ENCODE data around the gene RAB26. TPM values are rescaled to one million over a fixed set of nuclear protein-coding genes. Genes with fewer than 3 reads are reported as not detected.

The RAB26 gene
- total RNA-seq, 2 donors from 2014 or later, result 18.2 to 24.5 TPM

DNA sequence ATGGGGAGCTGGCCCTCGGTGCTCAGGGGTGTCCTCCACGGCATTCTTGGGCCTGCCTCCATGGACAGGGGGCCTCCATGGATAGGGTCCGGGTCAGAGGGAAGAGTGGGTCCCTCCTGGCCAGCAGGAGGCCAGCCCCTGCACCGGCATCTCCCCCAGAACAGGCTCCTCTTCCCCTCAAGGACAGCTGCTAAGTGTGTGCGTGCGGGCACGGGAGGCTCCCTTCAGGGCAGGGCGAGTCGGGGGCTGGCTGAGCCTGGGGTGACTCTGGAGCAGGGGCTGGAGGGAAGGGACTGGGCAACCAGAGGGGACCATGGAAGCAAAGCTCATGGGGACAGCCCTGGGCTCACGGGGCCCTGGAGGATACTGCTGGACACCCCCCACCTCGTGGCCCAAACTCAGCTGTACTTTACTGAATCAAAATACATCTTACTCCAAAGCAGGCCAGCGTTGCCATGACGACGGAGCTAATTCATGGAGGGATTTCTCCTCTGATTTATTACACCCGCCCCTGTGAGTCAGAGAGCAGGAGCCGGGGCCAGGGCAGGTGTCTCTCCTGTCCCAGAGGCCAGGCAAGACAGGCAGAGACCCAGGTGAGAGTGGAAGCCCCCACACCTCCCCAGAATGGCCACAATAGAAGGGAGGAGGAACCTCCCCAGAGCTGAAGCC, 45.9 kb downstream of the RAB26 start:
- Histone ChIP-seq H3K4me3 (no peak overlapping the region), H3K27me3 (peaks cover 34% of the 10 kb centered on the region), H3K4me1 (no peaks in the 10 kb centered on the region), H3K36me3 (no peaks in the 10 kb centered on the region), H3K9ac (ENCODE audit: low read depth in 2 of 2, low read length in 2 of 2) (no peak overlapping the region), H3K9me3 (no peaks in the 10 kb centered on the region), H3K27ac (no peak overlapping the region)
- DNase-seq, result no peak
- TF ChIP-seq, protein P1, sequence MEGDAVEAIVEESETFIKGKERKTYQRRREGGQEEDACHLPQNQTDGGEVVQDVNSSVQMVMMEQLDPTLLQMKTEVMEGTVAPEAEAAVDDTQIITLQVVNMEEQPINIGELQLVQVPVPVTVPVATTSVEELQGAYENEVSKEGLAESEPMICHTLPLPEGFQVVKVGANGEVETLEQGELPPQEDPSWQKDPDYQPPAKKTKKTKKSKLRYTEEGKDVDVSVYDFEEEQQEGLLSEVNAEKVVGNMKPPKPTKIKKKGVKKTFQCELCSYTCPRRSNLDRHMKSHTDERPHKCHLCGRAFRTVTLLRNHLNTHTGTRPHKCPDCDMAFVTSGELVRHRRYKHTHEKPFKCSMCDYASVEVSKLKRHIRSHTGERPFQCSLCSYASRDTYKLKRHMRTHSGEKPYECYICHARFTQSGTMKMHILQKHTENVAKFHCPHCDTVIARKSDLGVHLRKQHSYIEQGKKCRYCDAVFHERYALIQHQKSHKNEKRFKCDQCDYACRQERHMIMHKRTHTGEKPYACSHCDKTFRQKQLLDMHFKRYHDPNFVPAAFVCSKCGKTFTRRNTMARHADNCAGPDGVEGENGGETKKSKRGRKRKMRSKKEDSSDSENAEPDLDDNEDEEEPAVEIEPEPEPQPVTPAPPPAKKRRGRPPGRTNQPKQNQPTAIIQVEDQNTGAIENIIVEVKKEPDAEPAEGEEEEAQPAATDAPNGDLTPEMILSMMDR (IDR thresholded peaks at IDR 0.05), result no peak
- intact Hi-C loops (cut with DNase I), result no loop called here

GRCh38 chr16:2194852-2195321, 46.5 kb downstream of the RAB26 start:
- H3K27ac ChIP-seq, result no peak overlapping the region
- H3K9me3 ChIP-seq, result no peaks in the 10 kb centered on the region
- no peak overlapping the region for H3K4me3 ChIP-seq
- H3K27me3 ChIP-seq, result peaks cover 34% of the 10 kb centered on the region
- H3K9ac ChIP-seq (ENCODE audit: low read depth in 2 of 2, low read length in 2 of 2), result no peak overlapping the region
- intact Hi-C loops (cut with DNase I), result no loop called here
- DNase-seq, result peak; percentile 59
- no peaks in the 10 kb centered on the region for H3K36me3 ChIP-seq
- H3K4me1 ChIP-seq, result no peaks in the 10 kb centered on the region
- TF ChIP-seq, protein P1 (IDR thresholded peaks at IDR 0.05), result peak; percentile 50

GRCh38 chr16:2195322-2196161, 47.1 kb downstream of the RAB26 start:
- Histone ChIP-seq H3K9ac (ENCODE audit: low read depth in 2 of 2, low read length in 2 of 2) (peak overlapping the region in 1 of 2 donors; percentile 43), H3K4me3 (peak overlapping the region; percentile 7), H3K27me3 (peaks cover 34% of the 10 kb centered on the region), H3K9me3 (no peaks in the 10 kb centered on the region), H3K4me1 (no peaks in the 10 kb centered on the region), H3K36me3 (no peaks in the 10 kb centered on the region), H3K27ac (no peak overlapping the region)
- no peak for DNase-seq
- TF ChIP-seq, protein P1 (IDR thresholded peaks at IDR 0.05), result no peak
- intact Hi-C loops (cut with DNase I), result no loop called here

GRCh38 chr16:2196162-2196980, 47.9 kb downstream of the RAB26 start, which contains the start of gene CASKIN1:
Gene CASKIN1 (minus strand): TSS chr16:2196605. CDS start chr16:2196432, 173 bp downstream.
- Histone ChIP-seq H3K27me3 (peaks cover 34% of the 10 kb centered on the region), H3K27ac (no peak within 1 kb of the TSS), H3K4me3 (peak within 1 kb of the TSS; percentile 7), H3K9ac (ENCODE audit: low read depth in 2 of 2, low read length in 2 of 2) (peak within 1 kb of the TSS in 1 of 2 donors; percentile 43), H3K36me3 (no peaks in the 10 kb centered on the region), H3K4me1 (no peaks in the 10 kb centered on the region), H3K9me3 (no peaks in the 10 kb centered on the region)
- intact Hi-C loops (cut with DNase I), result no loop called here
- TF ChIP-seq, protein P1 (IDR thresholded peaks at IDR 0.05), result no peak
- DNase-seq, result no peak

- no peaks in the 10 kb centered on the region for H3K4me1 ChIP-seq
- no peak overlapping the region for H3K4me3 ChIP-seq
- DNase-seq, result no peak
- intact Hi-C loops (cut with DNase I), result no loop called here
- no peaks in the 10 kb centered on the region for H3K36me3 ChIP-seq
- no peak overlapping the region for H3K9ac ChIP-seq (ENCODE audit: low read depth in 2 of 2, low read length in 2 of 2)
- peaks cover 34% of the 10 kb centered on the region for H3K27me3 ChIP-seq
- H3K9me3 ChIP-seq, result no peaks in the 10 kb centered on the region
- H3K27ac ChIP-seq, result no peak overlapping the region
- TF ChIP-seq, protein P1 (IDR thresholded peaks at IDR 0.05), result no peak
Observed at GRCh38 chr16:2196981-2197511, 48.6 kb downstream of the RAB26 start.

Measured in colonic mucosa (tissue), 4 donors.